Amniotic epithelial cell (primary cell): ENCODE data around the gene SLC25A25.

Experiments used
- DNase-seq: peaks from one replicate; pipeline ENCODE4 v3.0.0-alpha.2; 2010; ENCODE audit warnings: low read depth

The SLC25A25 gene

GRCh38 chr9:128145536-128145935 lies 77.5 kb downstream of the SLC25A25 start:
- DNase-seq = no peak

- DNase-seq = no peak
Measured at GRCh38 chr9:128145951-128146351, 77.9 kb downstream of the SLC25A25 start.

DNA sequence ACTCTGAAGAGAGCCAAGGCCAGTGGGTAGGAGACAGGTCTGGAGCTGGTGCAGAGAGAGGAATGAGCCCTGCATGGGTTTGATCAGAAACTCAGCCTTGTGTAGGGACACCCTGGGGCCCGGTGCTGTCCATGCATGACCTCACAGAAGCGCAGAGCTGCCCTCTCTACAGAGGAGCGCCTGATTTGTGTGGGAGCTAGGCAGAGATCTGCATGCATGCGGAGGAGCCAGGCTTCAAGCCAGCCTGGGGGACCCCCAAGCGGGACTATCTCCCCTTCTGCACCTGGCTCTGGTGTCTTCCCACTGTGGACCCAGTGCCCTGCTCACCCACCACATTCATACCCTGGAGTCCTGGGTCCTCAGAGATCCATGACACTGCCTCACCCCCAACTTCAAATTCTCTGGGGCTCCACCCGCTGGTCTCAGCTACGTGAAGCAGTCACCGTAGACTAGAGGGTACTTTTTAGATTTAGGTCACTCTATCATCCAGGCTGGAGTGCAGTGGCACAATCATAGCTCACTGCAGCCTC lies 78.6 kb downstream of the SLC25A25 start:
- no peak for DNase-seq

- DNase-seq = no peak
Measured at GRCh38 chr9:128148509-128149000, 80.5 kb downstream of the SLC25A25 start.

GRCh38 chr9:128149001-128149701 lies 81.1 kb downstream of the SLC25A25 start, which contains the start of gene LCN2:
LCN2 (plus strand) TSS chr9:128149453; CDS start chr9:128149526, 73 bp downstream.
- DNase-seq = peak; percentile 54

DNA sequence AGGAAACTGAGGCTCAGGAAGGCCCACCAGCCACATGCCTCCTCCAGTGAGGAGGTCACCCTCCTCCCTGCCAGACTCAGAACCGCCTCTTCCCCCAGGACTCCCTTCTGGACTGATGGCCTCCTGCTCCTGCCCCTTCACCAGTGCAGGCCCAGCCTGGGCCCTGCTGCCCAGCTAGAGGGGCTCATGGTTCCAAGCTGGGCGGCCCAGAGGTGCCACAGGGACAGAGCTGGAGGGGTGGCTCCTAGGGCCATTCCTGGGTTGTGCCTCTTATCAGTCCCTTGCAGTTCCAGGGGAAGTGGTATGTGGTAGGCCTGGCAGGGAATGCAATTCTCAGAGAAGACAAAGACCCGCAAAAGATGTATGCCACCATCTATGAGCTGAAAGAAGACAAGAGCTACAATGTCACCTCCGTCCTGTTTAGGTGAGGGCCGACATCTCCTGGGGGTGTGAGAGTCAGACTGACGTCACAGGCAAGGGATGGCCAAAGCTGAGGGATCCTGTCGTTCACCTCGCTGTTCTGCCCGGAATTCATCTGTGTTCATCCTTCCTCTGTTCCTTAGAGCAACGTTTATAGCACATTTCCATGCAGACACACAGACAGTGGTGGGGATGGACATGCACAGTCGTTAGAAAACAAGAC lies 82.0 kb downstream of the SLC25A25 start:
- DNase-seq = no peak

DNA sequence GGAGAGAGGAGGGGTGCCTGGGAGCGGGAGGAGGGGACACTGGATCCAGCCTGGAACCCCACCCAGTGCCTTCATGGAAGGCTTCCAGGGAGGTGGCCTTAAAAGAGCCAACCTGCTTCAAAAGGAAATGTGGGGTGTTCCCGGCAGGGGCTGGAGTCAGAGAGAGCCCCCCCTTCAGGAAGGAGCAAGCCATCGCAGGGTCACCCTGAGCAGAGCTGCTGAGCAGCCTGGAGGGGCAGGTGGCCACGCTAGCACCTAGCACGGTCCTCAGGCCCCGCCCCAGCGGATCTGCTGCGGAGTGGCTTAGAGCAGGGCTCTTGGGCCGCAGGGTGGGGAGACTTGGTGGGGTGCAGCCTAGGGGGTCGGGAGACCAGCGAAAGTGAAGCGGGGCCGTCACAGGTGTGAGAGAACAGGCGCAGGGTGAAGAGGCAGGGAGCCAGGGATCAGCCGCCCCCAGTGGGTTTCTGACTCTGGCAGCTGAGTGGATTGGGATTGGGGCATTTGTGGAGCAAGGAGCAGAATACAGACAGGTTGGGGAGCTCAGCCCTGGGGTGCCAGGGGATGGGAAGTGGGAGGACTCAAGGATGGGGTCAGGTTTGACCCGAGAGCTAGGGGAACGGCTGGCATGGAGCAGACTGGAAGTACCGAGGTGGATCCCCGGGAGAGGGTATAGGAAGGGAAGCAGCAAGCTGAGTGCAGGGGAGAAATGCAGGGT lies 82.7 kb downstream of the SLC25A25 start:
- no peak for DNase-seq

DNA sequence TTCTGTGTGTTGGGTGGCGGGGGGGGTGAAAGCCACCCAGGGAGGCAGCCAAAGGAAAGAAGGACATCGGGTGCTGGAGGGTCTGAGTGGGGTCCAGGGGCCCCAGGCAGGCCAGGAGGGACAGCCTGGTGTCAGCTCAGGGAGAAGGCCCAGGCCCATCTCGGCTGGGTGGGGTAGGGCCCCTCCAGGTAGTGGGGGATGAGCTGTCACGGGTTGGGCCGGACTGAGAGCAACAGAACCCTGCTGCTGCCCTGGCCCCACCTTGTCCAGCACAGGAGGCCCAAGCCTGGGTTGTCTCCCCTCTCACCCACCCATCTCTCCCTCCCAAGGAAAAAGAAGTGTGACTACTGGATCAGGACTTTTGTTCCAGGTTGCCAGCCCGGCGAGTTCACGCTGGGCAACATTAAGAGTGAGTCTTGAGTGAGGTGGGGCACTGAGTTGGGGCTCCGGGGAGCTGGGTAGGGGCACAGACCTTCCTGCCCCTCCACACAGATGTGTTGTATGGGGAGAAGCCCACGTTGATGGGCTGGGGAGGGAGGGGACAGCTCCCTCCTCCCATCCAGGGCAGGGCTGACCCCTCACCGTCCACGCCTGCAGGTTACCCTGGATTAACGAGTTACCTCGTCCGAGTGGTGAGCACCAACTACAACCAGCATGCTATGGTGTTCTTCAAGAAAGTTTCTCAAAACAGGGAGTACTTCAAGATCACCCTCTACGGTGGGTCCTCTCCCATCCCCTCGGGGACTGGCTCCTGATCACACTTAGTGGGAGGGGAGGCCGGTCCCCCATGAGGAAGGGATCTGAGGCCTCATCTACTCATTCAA lies 83.5 kb downstream of the SLC25A25 start:
- DNase-seq = no peak

GRCh38 chr9:128152133-128153059 lies 84.4 kb downstream of the SLC25A25 start:
- DNase-seq = no peak

GRCh38 chr9:128153060-128153946 lies 85.3 kb downstream of the SLC25A25 start:
- no peak for DNase-seq

- DNase-seq = no peak
Measured at GRCh38 chr9:128153947-128154695, 86.1 kb downstream of the SLC25A25 start.

- DNase-seq = no peak
Measured at GRCh38 chr9:128155736-128156500, 87.9 kb downstream of the SLC25A25 start.
